Raji (cell line): ENCODE results near the gene PIK3CD.

ENCODE experiments used
- POLR2A ChIP-seq: IDR thresholded peaks from 2 replicates; pipeline ENCODE4 v1.6.1; 2011; ENCODE audit warnings: low read depth, low read length, control low read depth; ENCODE audit not compliant: insufficient read depth

Gene PIK3CD

GRCh38 chr1:9726905-9727595 is 75.5 kb downstream of the PIK3CD start:
- TF ChIP-seq POLR2A: no peak

DNA sequence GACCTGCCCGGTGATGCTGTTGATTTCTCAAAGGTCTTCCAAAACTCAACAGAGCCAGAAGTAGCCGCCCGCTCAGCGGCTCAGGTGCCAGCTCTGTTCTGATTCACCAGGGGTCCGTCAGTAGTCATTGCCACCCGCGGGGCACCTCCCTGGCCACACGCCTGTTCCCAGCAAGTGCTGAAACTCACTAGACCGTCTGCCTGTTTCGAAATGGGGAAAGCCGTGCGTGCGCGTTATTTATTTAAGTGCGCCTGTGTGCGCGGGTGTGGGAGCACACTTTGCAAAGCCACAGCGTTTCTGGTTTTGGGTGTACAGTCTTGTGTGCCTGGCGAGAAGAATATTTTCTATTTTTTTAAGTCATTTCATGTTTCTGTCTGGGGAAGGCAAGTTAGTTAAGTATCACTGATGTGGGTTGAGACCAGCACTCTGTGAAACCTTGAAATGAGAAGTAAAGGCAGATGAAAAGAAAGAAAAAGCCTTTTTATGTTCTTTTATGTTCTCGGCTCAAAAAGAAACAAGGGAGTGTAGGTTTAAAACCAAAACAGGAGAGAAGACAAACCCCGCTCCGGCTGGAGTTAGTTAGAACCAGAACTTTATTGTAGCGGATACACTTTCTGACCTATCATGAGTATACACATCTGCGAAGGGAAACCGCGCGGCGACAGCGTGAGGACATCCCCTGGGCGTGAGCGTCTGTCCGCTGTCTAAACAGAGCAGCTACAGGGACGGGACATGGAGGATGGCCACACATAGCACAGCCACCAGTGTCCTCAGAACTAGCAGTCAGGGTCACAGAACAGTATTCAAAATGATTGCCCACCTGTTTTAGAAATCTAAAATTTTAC is 77.1 kb downstream of the PIK3CD start:
- no peak for TF ChIP-seq POLR2A

DNA sequence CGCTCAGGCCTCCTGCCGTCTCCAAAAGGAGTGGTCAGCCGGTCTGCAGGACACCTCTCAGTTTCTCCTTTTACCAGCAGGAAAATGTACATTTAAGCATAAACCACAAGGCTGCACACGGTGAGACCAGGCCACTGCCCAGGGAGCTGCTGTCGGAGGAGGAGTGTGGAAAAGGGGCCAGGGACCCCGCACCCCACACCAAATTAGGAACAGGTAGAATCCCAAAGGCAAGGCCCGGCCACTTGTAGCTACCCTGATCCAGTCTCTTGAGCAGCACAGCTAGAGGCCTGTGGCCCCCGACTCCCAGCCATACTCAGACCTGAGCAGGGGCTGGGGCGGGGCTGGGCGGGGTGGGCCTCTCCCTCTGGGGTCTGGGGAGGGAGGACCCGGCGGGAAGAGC is 78.0 kb downstream of the PIK3CD start:
- no peak for TF ChIP-seq POLR2A

GRCh38 chr1:9730096-9730901 is 78.8 kb downstream of the PIK3CD start:
- TF ChIP-seq POLR2A: no peak

DNA sequence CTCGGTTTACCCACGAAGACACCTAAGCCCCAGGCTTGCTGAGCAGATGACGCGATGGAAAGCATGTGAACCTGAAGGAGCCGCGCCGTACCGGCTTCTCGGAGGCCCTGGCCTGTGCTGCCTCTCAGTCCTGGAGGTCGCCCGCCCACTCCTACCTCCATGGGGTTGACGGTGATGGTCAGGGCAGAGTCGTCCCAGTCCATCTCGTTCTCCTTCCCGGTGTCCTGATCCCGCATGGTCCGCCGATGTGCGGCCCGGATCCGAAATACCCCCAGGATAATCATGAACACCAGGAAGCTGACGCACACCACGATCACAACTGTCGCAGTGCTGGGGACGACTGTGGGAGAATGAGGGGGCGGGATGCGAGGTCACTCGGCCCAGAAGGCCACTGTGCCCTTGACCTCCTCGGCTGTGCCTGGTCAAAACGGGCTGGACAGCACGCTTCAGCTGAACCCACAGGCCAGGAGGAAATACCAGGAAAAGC is 79.6 kb downstream of the PIK3CD start:
- no peak for TF ChIP-seq POLR2A

DNA sequence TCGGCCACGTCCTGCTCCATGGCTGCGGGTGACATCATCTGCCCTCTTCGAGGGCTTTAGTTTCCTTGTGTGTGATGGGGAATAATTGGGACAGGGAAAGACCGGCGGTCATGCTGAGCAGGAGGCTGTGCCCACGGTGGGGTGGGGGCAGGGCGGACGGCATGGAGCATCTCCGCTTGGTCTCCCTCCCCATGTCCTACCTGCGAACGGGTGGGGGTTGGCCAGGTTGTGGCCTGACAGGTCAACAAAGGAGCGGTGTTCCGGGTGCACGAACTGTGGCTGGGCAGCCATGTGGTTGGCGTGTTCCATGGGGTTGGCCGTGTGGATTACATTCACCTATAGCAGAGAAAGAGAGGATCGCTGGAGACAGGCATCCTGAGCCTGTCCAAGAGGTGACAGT is 80.0 kb downstream of the PIK3CD start:
- TF ChIP-seq POLR2A: no peak

- no peak for TF ChIP-seq POLR2A
These were observed 80.8 kb downstream of the PIK3CD start for GRCh38 chr1:9732123-9732971.

- no peak for TF ChIP-seq POLR2A
These were observed 81.7 kb downstream of the PIK3CD start for GRCh38 chr1:9733160-9733789.

DNA sequence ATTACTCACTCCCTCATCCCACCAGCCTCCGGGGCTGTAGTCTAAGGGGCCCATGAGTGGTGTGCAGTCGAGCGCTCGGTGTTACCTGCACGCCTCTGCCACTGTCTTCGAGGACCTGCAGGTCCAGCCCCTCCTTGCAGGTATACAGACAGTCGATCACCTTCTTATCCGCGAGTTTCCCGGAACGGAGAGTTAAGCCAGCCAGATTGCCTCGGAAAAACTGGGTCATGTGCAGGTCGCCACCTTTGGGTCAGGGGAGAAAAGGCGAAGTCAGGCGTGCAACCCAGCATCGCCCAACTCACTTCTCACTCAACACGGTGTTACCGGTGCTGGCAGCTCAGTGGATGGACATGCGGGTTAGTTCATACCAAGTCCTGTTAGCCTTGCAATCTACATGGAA is 84.3 kb downstream of the PIK3CD start:
- TF ChIP-seq POLR2A: no peak

DNA sequence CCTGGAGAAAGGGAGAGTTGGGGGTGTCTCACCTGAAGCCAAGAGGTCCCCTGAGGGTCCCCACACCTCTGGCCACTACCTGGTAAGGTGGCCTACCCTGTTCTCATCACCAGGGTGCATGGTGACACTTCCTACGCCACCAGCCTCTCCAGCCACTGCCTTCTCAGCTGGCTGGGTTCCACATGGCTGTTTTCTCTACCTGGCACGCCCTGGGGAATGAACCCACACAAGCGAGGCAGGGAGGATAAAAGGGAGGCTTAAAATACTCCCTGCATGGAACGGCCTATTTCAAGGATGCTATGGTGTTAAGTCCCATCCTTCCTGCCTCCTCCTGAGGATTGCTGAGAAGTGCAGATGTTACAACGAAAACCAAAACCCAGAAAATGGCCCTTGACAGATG is 84.7 kb downstream of the PIK3CD start:
- no peak for TF ChIP-seq POLR2A

- TF ChIP-seq POLR2A: no peak
These were observed 85.5 kb downstream of the PIK3CD start for GRCh38 chr1:9737057-9737456.

GRCh38 chr1:9737671-9738070 is 86.1 kb downstream of the PIK3CD start:
- no peak for TF ChIP-seq POLR2A

- TF ChIP-seq POLR2A: no peak
These were observed 92.7 kb downstream of the PIK3CD start for GRCh38 chr1:9744106-9744799.
